Gastrocnemius medialis (tissue), 4 donors: ENCODE results near the gene PKD2L2. TPM values are rescaled to one million over a fixed set of nuclear protein-coding genes. Genes with fewer than 3 reads are reported as not detected.

ENCODE experiments used
- ATAC-seq, 2 donors: fragments of 150-250 bp; one replicate each; pipeline ENCODE4 v1.9.1; 2016
- DNase-seq, 2 donors: peaks; one replicate each; pipeline ENCODE4 v3.0.0-alpha.2; 2019
- H3K27ac ChIP-seq, 4 donors: fragments of 200-600 bp; sonication (generic); 1 replicate in 1 of 4; 2 replicates in 3 of 4; pipeline ENCODE4 v1.5.1; 2016 to 2018; ENCODE audit warnings: mild to moderate bottlenecking in 2 of 4, moderate library complexity in 1 of 4
- H3K27me3 ChIP-seq, 3 donors: fragments of 200-600 bp; sonication (generic) in 2 of 3; 1 replicate in 1 of 3; 2 replicates in 2 of 3; pipeline versions ENCODE4 v1.5.1 to v1.6.0; 2016 to 2019; ENCODE audit warnings: mild to moderate bottlenecking in 1 of 3, moderate library complexity in 1 of 3
- H3K36me3 ChIP-seq, 2 donors: fragments of 200-600 bp; sonication (generic) in 1 of 2; one replicate each; pipeline ENCODE4 v1.5.1; 2017 to 2018
- H3K4me1 ChIP-seq, 2 donors: fragments of 200-600 bp; sonication (generic) in 1 of 2; one replicate each; pipeline ENCODE4 v1.5.1; 2016 to 2017; ENCODE audit warnings: mild to moderate bottlenecking in 2 of 2
- H3K4me3 ChIP-seq, 4 donors: fragments of 200-600 bp; sonication (generic) in 3 of 4; 1 replicate in 1 of 4; 2 replicates in 3 of 4; pipeline ENCODE4 v1.5.1; 2016 to 2019; ENCODE audit warnings: mild to moderate bottlenecking in 2 of 4
- H3K9me3 ChIP-seq, 3 donors: fragments of 200-600 bp; sonication (generic) in 2 of 3; 1 replicate in 1 of 3; 2 replicates in 2 of 3; pipeline ENCODE4 v1.5.1; 2016 to 2019
- CTCF ChIP-seq, 5 experiments: fragments of 450-650 bp in 3 of 5; fragments of 200-600 bp in 2 of 5; sonication (generic) in 2 of 5; IDR thresholded peaks in 4 of 5; conservative IDR thresholded peaks in 1 of 5; 1 replicate in 4 of 5; 2 replicates in 1 of 5; pipeline ENCODE4 v1.5.1; 2016 to 2019; ENCODE audit warnings: antibody characterized with exemption in 5 of 5, mild to moderate bottlenecking in 3 of 5, moderate library complexity in 3 of 5
- POLR2A ChIP-seq, 2 donors: fragments of 450-650 bp; IDR thresholded peaks; one replicate each; pipeline ENCODE4 v1.6.1; 2017; ENCODE audit warnings: antibody characterized with exemption in 2 of 2, mild to moderate bottlenecking in 2 of 2, moderate library complexity in 2 of 2
- in situ Hi-C, 4 donors: fragments of 200-750 bp; cut with MboI; loops; one replicate each; pipeline versions ENCODE4 v1.15.0 to v1.8.0; 2017; ENCODE audit warnings: low sequenced_read_pairs in 4 of 4
- intact Hi-C: fragments of 100-400 bp; cut with DNase I; formaldehyde crosslinking; loops from one replicate; pipeline ENCODE4 v1.15.1; 2023; ENCODE audit warnings: low total_unique reads
- total RNA-seq, 4 donors: library from RNA; depleted of rRNA; stranded (reverse); fragments of >200 nt; gene quantifications; one replicate each; pipeline versions ENCODE4 v1.1.0 to v1.2.3, GENCODE V29; 2016

The PKD2L2 gene
- total RNA-seq, 4 donors from 2014 or later = 0.70 to 4.8 (median 0.94) TPM; not detected in 1

GRCh38 chr5:137901011-137901817 is 12.0 kb downstream of the PKD2L2 start:
- Histone ChIP-seq H3K27ac (no peak overlapping the region), H3K27me3 (no peaks in the 10 kb centered on the region), H3K36me3 (no peaks in the 10 kb centered on the region), H3K9me3 (no peaks in the 10 kb centered on the region), H3K4me1 (no peaks in the 10 kb centered on the region), H3K4me3 (no peak overlapping the region)
- intact Hi-C loops (no loop called here), in situ Hi-C loops (no loop called here)
- no peak for DNase-seq
- TF ChIP-seq CTCF (IDR thresholded peaks at IDR 0.05 in 4 of 5, conservative IDR thresholded peaks at IDR 0.05 in 1 of 5) (no peak), POLR2A (IDR thresholded peaks at IDR 0.05) (no peak)
- ATAC-seq = no peak

- intact Hi-C loops = no loop called here
- ATAC-seq (no peak), DNase-seq (no peak)
- TF ChIP-seq POLR2A (IDR thresholded peaks at IDR 0.05) = no peak
- no peak for TF ChIP-seq CTCF (IDR thresholded peaks at IDR 0.05 in 4 of 5, conservative IDR thresholded peaks at IDR 0.05 in 1 of 5)
- Histone ChIP-seq H3K4me1 (no peaks in the 10 kb centered on the region), H3K27me3 (no peaks in the 10 kb centered on the region), H3K4me3 (no peak overlapping the region), H3K9me3 (no peaks in the 10 kb centered on the region), H3K27ac (no peak overlapping the region), H3K36me3 (no peaks in the 10 kb centered on the region)
- in situ Hi-C loops = no loop called here
Observed at GRCh38 chr5:137902408-137903133, 13.3 kb downstream of the PKD2L2 start.

- no peak for ATAC-seq
Observed at GRCh38 chr5:137914758-137915157, 25.5 kb downstream of the PKD2L2 start.

GRCh38 chr5:137916923-137917322 is 27.7 kb downstream of the PKD2L2 start:
- H3K27ac ChIP-seq = no peak overlapping the region
- intact Hi-C loops (no loop called here), in situ Hi-C loops (no loop called here)
- no peaks in the 10 kb centered on the region for H3K9me3 ChIP-seq
- H3K27me3 ChIP-seq = no peaks in the 10 kb centered on the region
- ATAC-seq (no peak), DNase-seq (no peak)
- H3K4me3 ChIP-seq = no peak overlapping the region
- no peak for TF ChIP-seq POLR2A (IDR thresholded peaks at IDR 0.05)
- TF ChIP-seq CTCF (IDR thresholded peaks at IDR 0.05 in 4 of 5, conservative IDR thresholded peaks at IDR 0.05 in 1 of 5) = no peak
- H3K36me3 ChIP-seq = no peaks in the 10 kb centered on the region
- no peaks in the 10 kb centered on the region for H3K4me1 ChIP-seq

More at GRCh38 chr5:137914758-137915157, 25.5 kb downstream of the PKD2L2 start:
- H3K4me1 ChIP-seq = no peaks in the 10 kb centered on the region
- H3K36me3 ChIP-seq = no peaks in the 10 kb centered on the region
- no peak overlapping the region for H3K27ac ChIP-seq
- no peaks in the 10 kb centered on the region for H3K9me3 ChIP-seq
- no peak overlapping the region for H3K4me3 ChIP-seq
- no peak for DNase-seq
- H3K27me3 ChIP-seq = no peaks in the 10 kb centered on the region
- in situ Hi-C loops (no loop called here), intact Hi-C loops (no loop called here)
- TF ChIP-seq CTCF (IDR thresholded peaks at IDR 0.05 in 4 of 5, conservative IDR thresholded peaks at IDR 0.05 in 1 of 5) (no peak), POLR2A (IDR thresholded peaks at IDR 0.05) (no peak)
